NCI-H1105 (cell line): ENCODE data around the gene ABHD16A.
A peak's percentile ranks its signal among the peaks of the same experiment; 100 is the strongest.

Experiments used
- DNase-seq: peaks from one replicate; lab custom pipeline; 2025; lab: John Stamatoyannopoulos, UW

Gene ABHD16A

DNA sequence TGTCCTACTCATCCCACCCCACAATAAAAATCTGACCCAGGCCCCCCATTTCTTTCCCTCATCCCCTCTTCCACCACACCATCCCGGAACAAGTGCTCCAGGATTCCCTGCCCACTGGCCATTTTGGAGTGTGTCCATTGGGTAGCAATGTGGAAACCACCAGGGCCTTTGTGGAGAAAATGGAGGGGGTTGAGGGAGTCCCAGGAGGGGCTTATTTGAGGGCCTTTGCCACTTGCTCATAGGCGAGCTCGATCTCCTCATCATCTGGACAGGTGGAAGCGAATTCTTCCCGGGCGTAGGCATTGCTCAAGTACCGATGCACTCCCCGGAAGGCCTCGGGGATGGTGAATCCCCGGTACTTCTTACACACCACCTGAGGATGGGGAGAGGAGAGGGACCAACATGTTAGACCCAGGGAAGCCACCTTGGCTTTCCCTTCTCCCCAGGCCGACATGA lies 27.5 kb upstream of the ABHD16A start:
- no peak for DNase-seq

DNA sequence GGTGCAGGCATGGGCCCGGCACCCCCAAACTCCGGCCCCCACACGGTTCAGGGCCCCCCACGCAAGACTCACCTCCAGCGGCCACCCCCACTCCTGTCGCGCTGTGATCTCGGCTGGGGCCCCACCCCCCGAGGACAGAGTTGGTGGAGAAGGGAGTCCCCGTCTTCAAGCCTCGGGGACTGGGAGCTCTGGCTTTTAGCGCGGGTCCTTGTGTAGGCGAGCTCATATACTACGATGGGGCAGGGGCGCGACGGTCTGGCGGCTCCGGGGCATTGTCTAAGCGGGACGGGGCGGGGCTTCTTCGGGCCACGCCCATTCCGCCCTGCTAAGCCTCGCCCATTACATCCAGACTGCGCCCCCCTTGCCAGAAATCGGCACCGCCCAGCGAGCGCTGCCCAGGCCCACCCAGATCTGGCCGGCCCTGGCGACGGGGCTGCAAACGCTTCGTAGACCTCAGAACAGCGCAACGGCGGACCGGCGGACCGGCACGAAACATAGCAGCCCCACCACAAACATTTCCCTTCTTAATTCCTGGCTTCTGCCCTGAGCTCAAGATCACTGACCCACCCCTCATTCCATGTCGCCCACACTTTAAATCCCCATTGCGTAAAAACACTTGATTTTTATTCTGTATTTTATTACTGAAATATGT lies 27.0 kb upstream of the ABHD16A start:
- DNase-seq = peak; percentile 81

DNA sequence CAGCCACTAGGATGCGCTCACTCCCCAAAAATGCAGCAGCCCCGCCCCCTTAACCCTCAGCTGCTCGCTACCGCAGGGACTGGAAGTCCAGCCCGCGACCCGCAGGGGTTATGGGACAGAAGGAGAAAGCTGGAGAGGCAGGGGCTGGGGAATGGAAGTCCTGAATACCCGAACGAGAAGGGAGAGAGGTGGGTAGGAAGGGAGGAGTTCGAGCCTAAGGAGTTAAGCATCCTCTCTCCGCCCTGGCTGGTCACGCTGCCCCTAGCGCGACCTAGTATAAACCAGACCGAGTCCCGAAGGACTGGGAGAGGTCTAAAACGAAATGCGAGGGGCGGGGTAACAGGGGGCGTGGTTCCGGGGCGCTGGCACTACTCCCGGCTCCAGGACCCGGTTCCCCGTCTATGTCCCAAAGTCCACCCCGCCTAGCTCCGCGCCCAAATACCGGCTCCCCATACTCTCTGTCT lies 26.4 kb upstream of the ABHD16A start:
- peak; percentile 85 for DNase-seq

DNA sequence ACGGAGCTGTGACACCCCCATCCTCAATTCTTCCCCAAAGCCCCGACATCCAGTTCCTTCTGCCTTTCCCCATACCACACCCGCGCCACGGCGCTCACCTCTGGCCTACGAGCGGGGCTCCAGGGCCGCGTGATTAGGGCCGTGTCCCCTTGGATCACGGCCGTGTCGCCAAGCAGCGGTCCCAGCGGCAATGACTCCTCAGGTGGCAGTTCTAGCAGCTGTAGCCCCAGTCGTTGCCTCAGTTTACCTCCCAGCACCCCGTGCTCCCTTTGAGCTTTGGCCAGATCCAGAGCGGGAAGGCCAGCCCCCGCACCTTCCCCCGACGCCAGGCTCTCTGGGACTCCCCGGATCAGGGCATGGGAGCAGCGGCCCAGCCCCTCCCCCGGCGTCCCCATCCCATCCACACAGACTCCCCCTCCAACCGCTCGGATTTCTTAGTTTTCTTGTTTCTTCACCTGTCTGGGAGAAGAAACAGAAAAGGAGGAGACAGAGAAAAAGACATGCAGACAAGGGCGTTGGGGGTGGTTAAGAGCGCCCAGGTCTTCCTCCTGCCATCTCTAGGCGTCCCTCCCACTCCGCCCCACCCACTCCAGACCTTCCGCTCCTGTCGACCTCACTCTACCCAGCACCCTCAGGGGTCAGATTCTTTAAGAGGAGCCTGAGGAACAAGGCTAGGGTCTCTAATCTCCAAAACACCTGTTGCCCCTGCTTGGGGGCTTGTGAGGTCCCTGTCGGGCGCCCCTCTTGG lies 25.8 kb upstream of the ABHD16A start, which contains the start of gene DDAH2:
TSS of gene DDAH2 (minus strand) at position 533 of the 748 bp plus-strand sequence. CDS start at position 395, 138 bp downstream.
- DNase-seq = no peak

DNA sequence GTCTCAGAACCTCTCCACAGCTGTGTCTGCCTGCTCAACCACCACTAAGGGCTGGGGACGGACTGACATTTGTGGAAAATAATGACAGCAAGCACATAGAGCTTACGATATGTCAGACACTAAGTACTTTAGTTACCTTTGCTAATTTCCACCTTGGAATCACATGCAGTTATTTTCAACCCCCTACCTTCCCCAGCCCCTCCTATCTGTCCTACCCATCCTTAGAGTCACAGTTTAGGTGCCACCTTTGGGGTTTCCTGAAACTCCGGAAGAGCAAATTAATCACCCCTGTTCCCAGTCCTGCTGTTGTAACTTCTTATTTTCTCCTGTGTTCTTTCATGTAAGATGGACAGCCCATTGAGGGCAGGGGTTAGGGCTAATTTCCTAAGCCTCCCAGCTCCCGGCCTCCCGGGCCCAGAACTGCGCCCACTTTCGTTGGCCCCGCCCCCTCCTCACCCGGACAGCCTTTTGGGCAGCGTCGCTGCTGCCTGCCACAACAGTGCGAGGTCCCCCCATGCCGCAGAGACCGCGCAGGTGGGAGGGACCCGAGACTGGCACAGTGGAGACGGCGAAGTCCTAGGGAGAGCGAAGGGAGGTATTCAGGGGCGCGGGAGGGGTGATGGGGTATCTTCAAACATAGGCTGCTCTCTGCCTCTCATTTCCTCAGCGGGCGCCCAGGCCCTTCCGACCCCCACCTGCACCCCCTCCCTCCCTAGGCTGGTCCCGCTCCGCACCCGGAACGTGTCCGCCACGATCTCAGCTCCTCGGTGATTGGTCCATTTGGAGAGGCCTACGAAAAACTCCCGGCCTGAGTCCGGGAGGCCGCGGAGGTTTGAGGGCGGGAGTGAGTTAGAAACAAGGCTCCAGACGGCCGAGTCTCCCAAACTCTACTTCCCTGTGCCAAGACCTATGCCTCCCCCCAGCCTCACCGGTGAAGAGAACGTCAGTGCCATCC lies 24.9 kb upstream of the ABHD16A start:
- DNase-seq = no peak

DNA sequence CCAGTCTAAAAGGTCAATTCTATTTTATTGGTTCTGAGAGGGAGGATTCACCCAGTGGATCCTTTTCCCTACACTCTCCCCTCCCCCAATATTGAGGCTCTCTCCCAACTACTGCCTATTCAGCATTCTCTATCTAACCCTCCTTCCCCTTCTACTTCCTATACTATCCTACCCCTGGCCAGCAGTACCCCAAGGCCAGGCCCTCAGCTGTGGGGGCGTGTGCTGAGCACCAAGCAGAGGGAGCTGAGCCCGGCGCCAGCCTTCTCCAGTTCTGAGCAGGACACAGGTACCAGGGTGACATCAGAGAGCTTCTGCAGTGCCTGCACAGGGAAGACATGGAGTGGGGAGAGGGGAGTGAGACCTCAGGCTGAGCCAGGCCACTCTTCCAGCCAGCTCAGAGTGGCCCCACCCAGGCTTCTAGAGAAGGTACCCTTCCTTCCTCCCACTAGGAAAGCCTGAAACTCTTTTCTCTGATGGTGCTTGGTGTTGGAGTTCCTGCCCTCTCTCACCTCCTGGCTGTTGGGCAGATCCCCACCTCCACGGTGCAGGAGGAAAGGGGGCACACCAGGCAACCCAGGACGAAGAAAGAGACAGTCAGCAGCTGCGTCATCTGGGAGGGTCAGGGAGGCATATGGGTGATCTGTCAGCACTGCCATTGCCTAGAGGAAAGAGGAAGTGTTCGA lies 24.1 kb upstream of the ABHD16A start:
- DNase-seq = no peak

DNA sequence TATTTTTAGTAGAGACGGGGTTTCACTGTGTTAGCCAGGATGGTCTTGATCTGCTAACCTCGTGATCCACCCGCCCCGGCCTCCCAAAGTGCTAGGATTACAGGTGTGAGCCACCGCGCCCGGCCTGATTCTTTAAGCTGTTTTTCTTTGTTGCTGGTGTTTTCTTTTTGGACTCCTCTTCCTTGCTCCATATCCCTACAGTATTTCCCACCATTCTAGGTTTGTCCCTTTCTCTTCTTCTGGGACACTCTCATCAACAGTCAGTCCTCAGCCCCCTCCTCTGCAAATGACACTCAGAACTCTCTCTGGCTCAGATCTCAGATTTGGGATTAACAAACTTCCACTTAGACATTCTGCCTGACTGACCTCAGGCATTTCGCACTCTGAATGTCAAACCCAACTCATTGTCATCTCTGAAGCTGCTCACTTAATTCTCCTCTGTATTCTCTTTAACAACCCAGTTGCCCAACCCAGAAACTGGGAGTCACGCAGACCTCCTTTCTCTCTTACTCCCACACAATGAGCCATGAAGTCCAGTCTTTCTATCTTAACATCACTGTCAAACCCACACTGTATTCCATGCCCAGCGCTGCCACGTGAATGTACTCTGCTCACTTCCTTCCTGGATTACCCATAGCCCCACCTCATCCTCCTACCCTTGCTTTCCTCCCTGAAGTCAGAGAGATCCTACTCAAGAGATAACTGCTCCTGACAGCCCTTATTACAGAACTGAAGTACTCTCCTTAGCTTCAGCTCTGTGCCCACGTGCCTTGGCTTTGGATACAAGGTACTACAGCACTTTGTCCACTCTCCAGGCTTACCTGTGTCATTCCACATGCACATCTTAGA lies 22.6 kb upstream of the ABHD16A start:
- no peak for DNase-seq

DNA sequence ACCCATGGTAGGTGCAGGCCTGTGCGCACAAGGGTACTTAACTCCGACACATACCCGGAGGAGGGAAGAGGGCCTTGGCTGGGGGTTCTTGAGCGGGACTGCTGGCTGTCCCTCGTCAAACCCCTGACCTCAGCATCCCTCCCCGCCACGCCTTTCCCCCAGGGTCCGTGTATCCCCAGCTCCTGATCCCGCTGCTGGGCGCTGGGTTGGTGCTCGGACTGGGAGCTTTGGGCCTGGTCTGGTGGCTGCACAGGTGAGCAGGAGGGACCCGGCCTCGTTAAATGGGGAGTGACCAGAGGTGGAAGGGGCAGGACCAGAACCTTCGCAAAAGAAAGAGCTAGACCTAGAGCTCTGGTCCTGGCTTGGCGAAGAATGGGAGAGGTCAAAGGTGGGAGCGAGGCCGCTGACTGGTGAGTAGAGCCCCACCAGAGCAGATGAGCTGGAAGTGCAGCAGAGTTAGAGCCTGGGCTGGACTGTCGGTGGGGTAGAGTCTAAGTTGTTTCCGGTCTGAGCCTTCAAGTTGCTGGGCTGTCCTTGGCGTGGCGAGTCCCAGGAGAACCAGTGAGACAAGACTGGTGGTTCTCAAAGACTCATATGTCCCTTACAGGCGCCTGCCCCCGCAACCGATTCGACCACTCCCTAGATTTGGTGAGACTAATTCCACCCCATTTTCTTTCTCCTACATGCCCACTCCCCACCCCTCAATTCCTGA lies 21.0 kb upstream of the ABHD16A start:
- no peak for DNase-seq

DNA sequence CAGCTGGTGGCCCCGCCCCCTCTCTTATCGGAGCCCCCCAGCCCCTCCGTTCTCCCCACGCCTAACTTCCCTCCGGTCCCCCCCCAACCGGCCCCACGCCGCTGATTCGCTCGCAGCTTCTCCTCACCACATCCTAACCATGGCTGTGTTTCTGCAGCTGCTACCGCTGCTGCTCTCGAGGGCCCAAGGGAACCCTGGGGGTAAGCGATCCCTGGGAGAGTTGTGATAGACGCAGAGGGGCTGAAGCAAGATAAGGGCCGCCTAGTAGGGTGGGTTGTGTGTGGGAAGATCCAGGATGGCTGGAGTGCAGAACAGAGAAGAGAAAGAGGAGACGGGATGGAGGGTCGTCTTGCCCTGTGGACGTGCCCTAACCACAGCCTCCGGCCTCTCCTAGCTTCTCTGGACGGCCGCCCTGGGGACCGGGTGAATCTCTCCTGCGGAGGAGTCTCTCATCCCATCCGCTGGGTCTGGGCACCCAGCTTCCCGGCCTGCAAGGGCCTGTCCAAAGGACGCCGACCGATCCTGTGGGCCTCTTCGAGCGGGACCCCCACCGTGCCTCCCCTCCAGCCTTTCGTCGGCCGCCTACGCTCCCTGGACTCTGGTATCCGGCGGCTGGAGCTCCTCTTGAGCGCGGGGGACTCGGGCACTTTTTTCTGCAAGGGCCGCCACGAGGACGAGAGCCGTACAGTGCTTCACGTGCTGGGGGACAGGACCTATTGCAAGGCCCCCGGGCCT lies 20.3 kb upstream of the ABHD16A start, which contains the start of gene MPIG6B:
TSS of gene MPIG6B (plus strand) at position 129 of the 735 bp plus-strand sequence. CDS start at position 140, 11 bp downstream.
- no peak for DNase-seq

DNA sequence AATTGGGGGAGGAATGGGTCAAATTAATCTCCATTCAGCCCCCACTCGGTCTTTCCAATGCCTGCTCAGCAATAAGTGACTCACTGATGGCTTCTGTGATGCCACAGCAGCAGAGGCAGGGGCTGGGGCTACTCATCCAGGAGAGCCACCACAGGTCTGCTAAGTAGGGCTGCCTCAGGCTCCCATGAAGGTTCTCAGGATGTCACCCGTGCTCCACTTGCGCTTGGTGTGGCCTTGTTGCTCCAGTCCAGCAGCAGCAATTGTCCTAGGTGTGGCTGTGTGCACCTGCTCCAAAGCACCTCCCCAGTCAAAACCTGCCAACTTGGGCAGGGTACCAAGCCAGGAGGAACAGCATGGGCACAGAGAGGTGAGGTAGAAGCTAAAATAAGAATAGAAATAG lies 19.0 kb upstream of the ABHD16A start:
- no peak for DNase-seq

DNA sequence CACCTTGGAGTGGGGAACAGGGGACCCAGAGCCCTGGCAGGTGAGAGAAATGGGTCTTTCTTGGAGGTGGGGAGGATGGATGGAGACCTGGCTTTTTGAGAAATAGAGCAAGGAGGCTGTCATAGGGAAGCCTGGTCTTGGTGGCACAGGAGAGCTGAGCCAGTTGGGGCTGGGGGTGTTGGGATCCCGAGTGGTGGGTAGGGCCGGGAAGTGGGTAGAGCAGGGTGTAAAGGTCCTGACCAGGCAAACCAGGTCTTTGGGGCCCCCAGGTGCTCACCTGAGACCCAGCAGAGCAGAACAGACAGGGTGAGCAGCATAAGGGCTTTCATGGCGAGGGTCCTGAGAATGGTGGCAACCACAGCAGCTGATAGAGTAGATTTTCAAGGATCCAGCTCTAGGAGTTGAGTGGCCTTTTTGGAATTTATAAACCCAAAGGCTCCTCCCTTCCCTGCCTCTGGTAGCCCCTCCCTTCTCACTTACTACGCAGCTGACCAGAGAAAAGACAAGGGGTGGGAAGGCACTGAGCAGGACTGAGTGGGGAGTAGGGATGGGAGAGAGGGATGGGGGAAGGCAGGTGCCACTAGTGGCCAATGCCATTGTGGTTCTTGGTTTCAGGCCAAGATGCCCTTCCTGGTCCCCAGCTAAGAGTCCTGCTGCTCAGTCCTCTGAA lies 18.4 kb upstream of the ABHD16A start, which contains the start of gene LY6G6C:
TSS of gene LY6G6C (minus strand) at position 396 of the 670 bp plus-strand sequence. CDS start at position 329, 67 bp downstream.
- DNase-seq = no peak

DNA sequence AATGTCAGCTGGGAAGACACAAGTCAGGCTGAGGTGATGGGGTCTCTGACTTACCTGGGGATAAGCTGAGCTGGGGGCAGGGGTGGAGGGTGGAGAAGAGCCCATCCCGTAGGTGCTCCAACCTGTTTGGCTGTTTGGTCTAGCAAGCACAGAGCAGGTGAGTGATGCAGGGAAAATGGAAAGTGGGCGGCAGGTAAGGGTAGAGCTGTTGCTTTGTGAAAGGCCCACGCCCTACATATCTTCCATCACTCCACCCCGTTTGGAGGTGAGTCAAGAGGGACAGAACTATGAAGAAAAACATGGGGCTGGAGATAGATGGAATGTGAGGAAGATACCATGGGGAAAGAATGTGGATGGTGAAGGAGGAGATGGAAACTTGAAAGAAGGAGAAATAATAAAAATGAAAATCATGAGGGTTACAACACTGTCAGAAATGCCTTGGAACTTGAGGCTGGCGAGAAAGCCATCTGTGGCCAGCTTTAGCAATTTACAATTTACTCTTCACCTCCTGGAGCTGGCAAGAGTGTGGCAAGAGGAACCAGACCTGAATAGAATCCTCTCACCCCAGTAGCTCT lies 17.2 kb upstream of the ABHD16A start:
- DNase-seq = no peak

DNA sequence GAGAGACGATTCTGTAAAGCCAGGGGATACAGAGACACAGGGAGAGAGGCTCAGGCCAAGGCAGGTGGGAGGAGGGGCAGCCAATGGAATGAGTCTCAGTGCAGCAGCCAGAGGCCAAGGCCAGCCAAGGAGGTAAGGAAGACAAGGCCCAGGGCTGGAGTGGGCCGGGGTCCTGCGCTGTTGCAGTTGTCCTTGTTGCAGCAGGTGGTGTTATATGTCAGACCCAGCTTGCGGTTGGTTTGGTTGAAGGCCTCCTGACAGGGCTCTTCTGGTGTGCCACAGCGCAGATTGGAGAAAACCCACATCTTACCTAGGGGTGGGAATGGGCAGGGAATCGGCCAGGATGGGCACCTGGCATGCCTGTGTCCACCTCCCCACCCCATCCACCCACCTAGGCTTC lies 15.9 kb upstream of the ABHD16A start:
- no peak for DNase-seq

DNA sequence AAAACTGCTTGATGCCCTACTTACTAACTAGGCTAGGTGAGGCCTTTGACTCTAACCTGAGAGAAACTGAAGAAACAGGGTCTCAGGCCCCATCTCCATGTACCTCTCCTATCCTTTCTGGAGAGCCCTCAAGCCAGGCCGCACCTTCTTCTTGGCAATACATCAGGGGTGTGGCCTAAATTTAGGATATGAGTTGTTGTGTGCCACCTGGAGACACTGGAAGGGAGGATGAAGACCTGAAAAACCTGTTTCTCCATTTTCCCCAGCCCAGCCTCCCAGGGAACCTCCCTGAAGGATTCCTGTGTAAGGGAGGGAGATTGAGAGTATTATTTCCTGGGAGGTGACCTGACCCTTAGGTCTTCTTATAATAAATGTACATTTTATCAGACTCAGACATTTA lies 15.1 kb upstream of the ABHD16A start:
- peak; percentile 19 for DNase-seq

DNA sequence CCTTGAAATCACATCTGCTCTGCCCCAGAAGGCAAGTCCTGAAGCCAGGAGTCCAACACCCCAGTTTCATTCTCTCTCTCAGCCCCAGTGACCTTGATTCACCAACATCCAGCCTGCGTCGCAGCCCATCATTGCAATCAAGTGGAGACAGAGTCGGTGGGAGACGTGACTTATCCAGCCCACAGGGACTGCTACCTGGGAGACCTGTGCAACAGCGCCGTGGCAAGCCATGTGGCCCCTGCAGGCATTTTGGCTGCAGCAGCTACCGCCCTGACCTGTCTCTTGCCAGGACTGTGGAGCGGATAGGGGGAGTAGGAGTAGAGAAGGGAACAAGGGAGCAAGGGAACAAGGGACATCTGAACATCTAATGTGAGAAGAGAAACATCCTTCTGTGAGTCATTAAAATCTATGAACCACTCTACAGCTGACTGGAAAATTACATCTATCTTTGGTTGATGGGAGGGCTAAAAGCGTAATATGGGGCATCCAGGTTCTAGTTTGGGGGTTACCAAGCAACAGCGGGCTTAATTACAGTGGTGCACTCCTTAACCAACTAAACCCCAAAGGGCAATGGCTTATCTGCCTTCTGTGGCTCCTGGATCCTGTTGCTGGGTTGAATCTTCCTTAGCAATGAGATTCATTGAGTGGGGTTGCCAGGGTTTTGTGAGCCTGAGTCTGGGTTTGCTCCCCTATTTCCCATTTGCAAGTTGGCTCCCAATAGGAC lies 14.5 kb upstream of the ABHD16A start:
- no peak for DNase-seq

DNA sequence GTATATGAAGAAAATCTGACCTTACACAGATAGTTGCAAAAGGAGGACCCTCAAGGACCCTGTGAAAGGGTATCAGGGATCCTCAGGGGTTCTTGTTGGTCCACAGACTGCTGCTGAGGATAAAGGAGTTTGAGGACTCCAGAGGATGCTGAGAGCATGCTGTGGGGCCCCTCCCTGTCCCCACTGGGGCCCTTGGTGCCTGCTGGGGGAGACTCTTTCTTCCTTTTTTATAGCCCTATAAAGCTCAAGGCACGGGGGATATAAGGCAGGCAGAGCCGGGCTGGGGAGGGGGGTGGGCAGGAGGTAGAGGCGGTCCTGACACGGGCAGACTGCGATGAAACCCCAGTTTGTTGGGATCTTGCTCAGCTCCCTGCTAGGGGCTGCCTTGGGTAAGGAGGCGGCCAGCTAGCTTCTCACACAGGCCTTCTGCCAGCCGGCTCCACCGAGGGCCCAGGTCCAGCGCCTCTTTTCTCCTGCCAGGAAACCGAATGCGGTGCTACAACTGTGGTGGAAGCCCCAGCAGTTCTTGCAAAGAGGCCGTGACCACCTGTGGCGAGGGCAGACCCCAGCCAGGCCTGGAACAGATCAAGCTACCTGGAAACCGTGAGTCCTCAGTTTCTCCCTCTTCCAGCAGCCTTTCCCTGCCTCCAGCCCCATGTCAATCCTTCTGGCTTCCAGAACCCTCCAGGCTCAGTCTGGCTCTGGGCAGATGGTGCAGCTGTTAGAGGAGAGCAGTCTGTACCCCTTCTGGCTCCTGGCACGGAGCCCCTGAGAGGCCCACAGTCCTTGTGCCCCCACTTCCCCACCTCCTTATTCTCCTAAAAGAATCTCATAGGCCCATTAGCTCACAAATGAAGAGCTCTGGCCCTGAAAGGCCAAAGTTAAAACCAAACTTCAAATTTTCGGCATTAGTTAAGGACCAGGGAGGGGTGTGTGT lies 12.2 kb upstream of the ABHD16A start, which contains the start of gene LY6G6D:
TSS of gene LY6G6D (plus strand) at position 327 of the 937 bp plus-strand sequence. CDS start at position 335, 8 bp downstream.
- no peak for DNase-seq
